GM18505 (cell line): Measurements from ENCODE around the gene TCF19.

Experiments
- ATAC-seq: cut with Tn5 transposase; IDR thresholded peaks from one replicate; pipeline ENCODE4 v1.9.1; 2021; ENCODE audit not compliant: unreplicated experiment
- POLR2A ChIP-seq: IDR thresholded peaks from 4 replicates; pipeline ENCODE4 v1.6.1; 2011; ENCODE audit warnings: borderline replicate concordance; ENCODE audit not compliant: insufficient read depth, insufficient read length; ENCODE audit errors: extremely low read depth

The TCF19 gene

GRCh38 chr6:31208506-31208905, 50.1 kb downstream of the TCF19 start:
- no peak for TF ChIP-seq POLR2A
- no peak for ATAC-seq

GRCh38 chr6:31209137-31209536, 50.7 kb downstream of the TCF19 start:
- no peak for TF ChIP-seq POLR2A
- no peak for ATAC-seq

- no peak for ATAC-seq
- TF ChIP-seq POLR2A, result no peak
Measured at GRCh38 chr6:31210123-31210522, 51.7 kb downstream of the TCF19 start.

GRCh38 chr6:31210741-31211532, 52.5 kb downstream of the TCF19 start:
- ATAC-seq, result no peak
- TF ChIP-seq POLR2A, result no peak
